DMS53 treated with DMSO at 0.1 percent for 48 hours (cell line): ENCODE measurements around the gene RAB32.

Experiments
- DNase-seq: peaks from one replicate; lab custom pipeline; 2025; ENCODE audit not compliant: unreplicated experiment; lab: John Stamatoyannopoulos, UW

Gene RAB32

GRCh38 chr6:146581968-146582367 is 38.3 kb downstream of the RAB32 start:
- no peak for DNase-seq

DNA sequence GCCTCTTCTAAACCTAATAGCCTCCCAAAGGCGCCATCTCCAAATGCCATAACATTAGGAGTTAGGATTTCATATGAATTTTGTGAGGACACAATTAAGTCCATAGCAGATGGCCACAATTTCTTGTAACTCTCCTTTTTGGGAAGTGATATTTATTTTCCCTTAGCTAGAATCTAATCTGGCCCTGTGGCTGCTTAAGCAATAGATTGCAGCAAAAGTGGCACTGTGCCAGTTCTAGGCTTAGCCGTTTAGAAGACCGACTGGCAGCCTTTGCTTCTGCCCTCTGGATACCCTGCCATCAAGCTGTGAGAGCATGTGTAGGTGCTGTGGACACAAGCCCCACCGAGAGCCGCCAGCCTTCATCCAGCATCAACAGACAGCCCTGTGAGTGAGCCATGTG is 39.2 kb downstream of the RAB32 start:
- no peak for DNase-seq

DNA sequence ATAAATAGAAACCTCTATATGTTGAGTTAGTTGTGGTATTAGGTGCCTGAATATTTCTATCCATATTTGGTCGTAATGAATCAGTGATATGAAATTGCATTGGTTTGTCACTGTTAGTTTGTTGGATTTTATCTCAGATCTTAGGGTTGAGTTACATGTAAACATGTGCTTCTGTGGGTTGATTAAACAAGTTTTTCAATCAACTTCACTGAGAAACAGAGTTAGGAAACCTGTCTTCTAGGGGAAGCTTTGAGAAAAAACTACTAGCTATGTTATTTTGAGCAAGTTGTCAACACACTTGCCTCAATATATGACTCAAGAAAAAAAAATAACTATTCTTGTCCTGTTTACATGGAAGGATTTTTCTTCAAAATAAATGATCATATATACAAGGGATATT is 40.3 kb downstream of the RAB32 start:
- no peak for DNase-seq

DNA sequence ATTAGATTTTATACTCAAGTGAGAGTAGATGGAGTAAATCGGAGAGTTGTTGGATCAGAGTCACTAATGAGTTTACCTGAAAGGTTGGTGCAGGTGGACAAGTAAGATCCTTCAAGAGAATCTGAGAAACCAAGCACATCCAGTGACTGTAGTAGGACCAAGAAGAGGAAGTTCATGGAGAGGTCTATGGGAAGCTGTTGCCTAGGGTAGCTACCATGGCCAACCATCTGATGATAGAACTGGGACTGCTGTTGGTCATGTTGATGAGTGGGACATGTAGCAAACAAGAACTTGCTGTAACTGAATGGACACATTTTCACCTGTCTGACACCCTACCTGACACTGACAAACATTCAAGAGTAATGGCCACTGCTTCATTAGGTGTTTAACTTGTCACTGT is 43.8 kb downstream of the RAB32 start:
- DNase-seq: no peak

GRCh38 chr6:146590492-146590891 is 46.9 kb downstream of the RAB32 start:
- DNase-seq: no peak

- no peak for DNase-seq
Observed at GRCh38 chr6:146592451-146592850, 48.8 kb downstream of the RAB32 start.

- no peak for DNase-seq
Observed at GRCh38 chr6:146593986-146594385, 50.4 kb downstream of the RAB32 start.

DNA sequence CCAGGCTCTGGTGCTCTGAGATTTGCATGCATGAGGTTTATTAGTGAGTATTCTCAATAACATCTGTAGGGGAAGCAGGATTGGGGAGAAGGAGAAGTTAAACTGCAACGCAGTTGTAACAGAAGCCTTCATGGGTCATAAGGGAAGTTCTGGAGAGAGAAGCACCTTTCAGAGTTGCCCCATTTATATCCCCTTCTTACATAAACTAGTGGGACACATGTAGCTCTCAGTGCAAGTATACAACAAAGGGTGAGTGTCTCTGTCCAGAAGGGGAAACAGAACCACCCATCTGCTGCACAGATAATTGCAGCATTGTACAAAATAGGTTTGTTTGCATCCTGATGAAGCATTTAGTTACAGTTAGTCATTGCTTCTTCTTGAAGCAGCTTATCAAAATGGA is 50.9 kb downstream of the RAB32 start:
- no peak for DNase-seq

- DNase-seq: no peak
Observed at GRCh38 chr6:146595972-146596731, 52.5 kb downstream of the RAB32 start.

DNA sequence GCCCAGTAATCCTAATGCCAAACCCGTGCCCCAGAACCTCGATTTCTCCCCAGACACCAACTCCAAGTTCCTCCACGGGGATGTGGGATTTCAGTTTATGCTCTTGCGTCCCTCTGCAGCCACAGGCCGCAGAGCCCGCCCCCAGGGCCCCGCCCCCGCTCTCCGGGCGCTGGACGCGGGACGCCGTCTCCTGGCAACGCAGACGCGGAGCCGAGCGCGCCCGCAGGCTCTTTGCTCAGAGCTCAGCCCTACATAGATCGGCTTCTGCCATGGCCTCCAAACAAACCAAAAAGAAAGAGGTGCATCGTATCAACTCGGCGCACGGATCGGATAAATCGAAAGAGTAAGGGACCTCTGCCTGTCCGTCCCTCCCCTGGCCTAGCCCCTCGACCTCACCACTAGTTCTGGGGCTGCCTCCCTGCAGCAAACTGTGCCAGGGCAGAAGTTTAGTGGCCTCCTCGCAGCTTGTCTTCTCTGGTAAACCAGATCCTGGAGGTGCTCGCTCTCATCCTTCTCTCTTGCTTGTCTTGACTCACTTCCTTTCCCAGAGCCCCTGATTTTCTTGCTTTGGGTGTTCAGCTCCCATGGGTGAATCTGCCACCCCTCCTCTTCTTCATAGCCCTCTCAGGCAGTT is 55.3 kb downstream of the RAB32 start, which contains the start of gene ADGB:
Gene ADGB (plus strand): TSS at position 201 of the 634 bp plus-strand sequence. CDS start 69 bp downstream, at position 270.
- no peak for DNase-seq

- DNase-seq: no peak
Observed at GRCh38 chr6:146601352-146601751, 57.7 kb downstream of the RAB32 start.

- DNase-seq: no peak
Observed at GRCh38 chr6:146602526-146602925, 58.9 kb downstream of the RAB32 start.
